ENCODE results near the gene MED23.

- TF ChIP-seq, protein P1, sequence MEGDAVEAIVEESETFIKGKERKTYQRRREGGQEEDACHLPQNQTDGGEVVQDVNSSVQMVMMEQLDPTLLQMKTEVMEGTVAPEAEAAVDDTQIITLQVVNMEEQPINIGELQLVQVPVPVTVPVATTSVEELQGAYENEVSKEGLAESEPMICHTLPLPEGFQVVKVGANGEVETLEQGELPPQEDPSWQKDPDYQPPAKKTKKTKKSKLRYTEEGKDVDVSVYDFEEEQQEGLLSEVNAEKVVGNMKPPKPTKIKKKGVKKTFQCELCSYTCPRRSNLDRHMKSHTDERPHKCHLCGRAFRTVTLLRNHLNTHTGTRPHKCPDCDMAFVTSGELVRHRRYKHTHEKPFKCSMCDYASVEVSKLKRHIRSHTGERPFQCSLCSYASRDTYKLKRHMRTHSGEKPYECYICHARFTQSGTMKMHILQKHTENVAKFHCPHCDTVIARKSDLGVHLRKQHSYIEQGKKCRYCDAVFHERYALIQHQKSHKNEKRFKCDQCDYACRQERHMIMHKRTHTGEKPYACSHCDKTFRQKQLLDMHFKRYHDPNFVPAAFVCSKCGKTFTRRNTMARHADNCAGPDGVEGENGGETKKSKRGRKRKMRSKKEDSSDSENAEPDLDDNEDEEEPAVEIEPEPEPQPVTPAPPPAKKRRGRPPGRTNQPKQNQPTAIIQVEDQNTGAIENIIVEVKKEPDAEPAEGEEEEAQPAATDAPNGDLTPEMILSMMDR (IDR thresholded peaks at IDR 0.05) = no peak
- no peak for TF ChIP-seq POLR2A (IDR thresholded peaks at IDR 0.05)
- TF ChIP-seq POLR2AphosphoS5 (IDR thresholded peaks at IDR 0.05; ENCODE audit: insufficient read depth in 1 of 2, low read depth in 1 of 2) = no peak
Measured at GRCh38 chr6:131574133-131574532, 53.9 kb downstream of the MED23 start.
